ENCODE data around the gene COPZ2.
"Not testable (repeated sequence)": the region's sequence is repeated elsewhere in the genome, so short reads cannot be mapped to it uniquely, and the experiment has no call there.

The COPZ2 gene, protein sequence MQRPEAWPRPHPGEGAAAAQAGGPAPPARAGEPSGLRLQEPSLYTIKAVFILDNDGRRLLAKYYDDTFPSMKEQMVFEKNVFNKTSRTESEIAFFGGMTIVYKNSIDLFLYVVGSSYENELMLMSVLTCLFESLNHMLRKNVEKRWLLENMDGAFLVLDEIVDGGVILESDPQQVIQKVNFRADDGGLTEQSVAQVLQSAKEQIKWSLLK

DNA sequence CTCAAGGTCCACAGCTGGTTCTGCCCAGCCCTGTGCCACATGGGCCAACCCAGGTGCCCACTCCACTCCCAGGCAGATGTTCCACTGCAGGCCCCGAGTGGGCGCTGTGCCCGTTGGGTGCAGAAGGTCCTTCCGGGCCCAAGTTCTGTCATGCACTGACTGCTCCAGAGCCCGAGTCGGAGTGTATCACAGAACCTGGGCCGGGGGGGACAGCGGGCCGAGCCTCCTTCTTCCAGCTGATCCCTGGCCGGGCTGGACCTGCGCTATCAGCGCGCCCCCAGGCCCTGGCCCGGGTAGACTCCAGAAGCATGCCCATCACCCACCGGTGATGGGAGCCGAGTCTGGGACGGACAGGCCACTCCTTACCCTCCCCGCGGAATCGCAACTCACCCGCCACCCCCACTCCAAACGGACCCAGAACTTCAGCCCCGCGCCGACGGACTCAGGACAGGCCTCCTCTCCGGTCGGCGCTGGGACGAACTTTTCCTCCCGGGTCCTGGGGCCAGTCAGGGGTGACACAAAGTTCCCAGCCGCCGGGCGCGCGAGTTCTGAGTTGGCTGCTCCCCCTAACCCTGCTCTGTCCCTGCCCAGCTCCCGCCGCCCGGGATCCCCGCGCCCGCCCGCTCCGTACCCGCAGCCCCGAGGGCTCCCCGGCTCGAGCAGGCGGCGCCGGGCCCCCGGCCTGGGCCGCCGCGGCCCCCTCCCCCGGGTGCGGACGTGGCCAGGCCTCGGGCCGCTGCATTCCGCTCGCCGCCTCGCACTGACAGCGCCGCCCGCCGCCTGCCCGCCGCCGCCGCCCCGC, at the start of gene COPZ2:
Gene COPZ2 (minus strand): TSS at position 762 of the 802 bp plus-strand sequence. CDS start 20 bp downstream, at position 742.
- DNase-seq (ENCODE audit: low spot score) = peak; percentile 74

DNA sequence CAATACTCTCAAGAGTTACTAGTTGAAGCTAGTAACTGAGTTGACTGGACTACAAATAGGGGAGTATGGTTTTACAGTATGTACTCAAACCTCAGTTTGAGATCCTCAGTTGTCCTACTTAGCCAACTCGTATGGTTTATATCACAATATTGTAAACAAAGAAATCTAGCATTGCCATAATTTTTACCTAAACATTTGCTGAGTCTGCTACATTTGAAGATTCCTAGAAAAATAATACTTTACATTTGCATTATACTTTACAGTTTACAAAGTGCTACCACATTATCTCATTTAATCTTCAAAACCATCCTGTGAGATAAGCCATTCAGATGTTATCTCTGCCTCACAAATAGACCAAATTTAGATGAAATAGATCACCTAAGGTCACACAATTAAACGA, 47.3 kb upstream of the COPZ2 start:
- no peak for DNase-seq (ENCODE audit: low spot score)

DNA sequence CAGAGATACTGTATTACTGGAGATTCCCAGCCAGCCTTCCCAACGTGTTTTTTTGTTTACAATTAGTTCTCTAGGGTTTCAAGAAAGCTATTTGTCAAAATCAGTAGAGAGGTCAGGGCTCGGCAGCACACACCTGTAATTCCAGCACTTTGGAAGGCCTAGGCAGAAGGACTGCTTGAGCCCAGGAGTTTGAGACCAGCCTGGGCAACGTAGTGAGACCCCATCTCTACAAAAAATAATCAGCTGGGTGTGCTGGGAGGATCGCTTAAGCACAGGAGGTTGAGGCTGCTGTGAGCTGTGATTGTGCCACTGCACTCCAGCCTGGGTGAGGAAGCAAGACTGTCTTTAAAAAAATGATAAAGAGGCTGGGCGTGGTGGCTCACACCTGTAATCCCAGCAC, 44.3 kb upstream of the COPZ2 start:
- DNase-seq (ENCODE audit: low spot score) = no peak

DNA sequence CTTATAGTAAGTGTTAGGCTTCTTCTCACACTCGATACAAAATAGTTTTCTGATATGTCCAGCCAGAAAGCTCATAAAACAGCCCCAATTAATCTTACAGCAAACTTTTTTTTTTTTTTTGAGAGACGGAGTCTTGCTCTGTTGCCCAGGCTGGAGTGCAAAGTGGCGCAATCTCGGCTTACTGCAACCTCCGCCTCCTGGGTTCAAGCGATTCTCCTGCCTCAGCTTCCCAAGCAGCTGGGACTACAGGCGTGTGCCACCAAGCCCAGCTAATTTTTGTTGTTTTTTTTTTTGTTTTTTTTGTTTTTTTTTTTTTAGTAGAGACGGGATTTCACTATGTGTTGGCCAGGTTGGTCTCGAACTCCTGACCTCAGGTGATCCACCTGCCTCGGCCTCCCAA, 39.6 kb upstream of the COPZ2 start:
- not testable (repeated sequence) for DNase-seq (ENCODE audit: low spot score)

DNA sequence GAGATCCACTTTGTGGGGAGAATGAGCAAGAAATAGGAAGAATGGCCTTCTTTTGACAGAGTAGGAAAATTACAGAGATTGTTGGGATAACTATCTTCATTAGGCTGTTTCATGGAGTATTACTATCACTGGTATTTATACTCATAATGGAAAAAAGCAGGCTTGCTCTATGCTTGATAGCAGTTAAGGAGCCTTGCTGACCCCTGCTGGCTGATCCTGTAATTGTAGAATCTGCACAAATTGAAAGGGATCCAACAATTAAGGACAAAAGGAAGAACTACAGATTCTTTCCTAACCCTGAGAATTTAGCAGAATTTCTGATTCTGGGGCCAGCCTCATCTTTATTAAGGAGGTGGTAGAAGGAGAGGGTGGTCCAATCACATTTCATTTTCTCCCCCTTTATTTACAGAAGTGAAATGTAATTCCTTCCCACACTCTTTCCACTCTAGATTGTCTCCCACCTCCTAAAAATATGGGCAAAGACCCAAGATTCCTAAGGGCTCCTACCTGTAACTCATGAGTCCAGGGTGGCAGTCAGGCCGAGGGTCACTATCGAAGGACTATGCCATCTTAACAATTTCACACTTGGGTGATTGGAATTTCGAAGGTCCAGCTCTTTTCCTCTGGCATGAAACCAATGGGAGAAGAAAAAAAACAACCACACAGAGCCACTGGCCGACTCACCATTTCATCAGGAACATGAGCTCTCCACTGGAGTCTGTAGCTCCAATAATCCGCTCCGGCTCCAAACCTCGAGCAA, 36.9 kb upstream of the COPZ2 start:
- peak; percentile 54 for DNase-seq (ENCODE audit: low spot score)

DNA sequence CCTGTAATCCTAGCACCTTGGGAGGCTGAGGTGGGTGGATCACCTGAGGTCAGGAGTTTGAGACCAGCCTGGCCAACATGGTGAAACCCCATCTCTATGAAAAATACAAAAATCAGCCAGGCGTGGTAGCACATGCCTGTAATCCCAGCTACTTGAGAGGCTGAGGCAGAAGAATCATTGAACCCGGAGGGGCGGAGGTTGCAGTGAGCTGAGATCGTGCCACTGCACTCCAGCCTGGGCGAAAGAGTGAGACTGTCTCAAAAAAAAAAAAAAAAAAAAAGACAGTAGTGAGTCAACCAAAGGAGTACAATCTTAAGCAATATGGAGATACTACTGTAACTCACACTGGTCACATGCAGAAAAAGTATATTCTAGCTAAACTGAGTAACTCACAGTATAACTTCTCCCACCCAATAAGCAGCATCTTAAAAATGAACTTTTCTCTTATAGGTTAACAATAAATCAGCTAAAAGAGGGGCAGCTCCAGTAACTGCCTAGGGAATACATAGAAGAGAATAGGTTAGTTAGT, 36.0 kb upstream of the COPZ2 start:
- not testable (repeated sequence) for DNase-seq (ENCODE audit: low spot score)

DNA sequence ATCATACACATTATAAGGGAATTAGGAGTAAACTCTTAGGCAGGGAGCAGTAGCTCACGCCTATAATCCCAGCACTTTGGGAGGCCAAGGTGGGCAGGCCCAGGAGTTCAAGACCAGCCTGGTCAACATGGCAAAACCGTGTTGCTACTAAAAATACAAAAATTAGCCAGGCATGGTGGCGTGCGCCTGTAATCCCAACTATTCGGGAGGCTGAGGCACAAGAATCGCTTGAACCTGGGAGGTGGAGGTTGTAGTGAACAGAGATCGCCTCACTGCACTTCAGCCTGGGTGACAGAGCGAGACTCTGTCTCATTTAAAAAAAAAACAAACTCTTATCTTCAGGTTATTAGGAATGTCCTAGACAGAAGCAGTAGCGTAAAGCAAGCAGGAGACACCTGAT, 35.2 kb upstream of the COPZ2 start:
- not testable (repeated sequence) for DNase-seq (ENCODE audit: low spot score)

DNA sequence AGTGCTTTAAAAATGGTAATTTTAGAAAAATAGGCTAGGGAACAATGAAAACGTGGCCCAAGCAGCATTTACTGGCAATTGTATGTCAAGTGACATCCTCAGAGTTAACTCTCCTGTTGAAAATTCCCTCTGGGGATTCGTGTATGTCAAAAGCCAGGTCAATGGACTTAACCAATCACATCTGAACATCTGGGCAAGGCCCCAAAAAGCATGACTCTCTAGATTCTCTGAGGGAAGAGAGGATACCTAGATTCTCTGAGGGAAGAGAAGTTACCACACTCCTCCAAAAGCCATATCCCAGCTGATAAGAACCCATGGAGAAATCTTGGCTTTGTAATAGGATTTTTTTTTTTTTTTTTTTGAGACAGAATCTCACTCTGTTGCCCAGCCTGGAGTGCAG, 34.1 kb upstream of the COPZ2 start:
- DNase-seq (ENCODE audit: low spot score) = no peak

DNA sequence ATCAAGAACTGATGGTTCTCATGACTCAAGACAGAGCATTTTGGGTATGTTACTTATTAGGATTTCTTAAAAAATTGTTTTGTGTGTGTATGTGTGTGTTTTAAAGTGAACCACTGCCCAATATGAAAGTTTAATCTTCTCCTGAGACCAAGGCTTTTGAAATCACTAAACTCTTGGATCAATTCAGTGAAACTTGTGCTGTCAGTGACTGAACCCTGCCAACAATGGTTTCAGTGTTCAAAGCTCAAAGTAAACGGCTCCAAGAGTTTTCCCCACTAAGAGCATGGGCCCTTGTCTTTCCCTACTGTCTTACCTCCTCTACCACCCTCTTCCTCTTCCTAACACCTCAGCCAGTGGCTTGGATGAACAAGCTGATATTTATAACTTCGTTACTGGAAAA, 32.6 kb upstream of the COPZ2 start:
- no peak for DNase-seq (ENCODE audit: low spot score)

DNA sequence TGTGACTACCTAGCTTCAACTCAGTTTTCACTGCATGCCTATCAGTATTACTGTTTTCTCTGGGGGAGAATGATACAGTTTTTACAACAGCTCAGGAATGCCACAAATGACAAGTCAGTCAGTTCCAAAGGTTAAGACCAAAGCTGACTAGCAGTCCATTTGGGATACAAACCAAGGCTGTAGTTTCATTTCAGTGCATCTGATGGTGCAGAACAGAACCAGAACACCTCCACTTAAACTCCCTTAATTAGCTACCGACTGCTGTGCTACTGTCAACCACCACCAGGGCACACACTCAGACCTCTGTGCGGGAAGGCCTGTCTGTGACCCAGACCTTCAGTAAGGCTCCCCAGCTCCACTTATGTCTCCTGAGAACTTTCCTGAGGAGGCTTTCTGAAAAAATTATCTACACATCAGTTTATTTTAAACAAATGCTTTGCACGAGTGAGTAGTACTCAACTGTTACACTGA, 30.9 kb upstream of the COPZ2 start:
- peak; percentile 63 for DNase-seq (ENCODE audit: low spot score)

DNA sequence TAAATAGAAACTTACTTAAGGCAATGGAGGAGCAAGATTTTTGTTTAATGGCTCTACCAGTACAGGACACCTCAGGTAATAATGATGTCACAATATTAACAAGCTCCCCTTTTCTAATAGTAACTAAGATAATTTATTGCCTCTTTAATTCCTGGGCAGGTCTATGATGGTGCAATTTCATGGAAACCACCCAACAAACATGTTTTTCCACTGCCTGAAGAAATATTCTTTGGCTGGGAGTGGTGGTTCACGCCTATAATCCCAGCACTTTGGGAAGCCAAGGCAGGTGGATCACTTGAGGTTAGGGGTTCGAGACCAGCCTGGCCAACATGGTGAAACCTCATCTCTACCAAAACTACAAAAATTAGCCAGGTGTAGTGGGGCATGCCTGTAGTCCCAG, 30.2 kb upstream of the COPZ2 start:
- DNase-seq (ENCODE audit: low spot score) = not testable (repeated sequence)

DNA sequence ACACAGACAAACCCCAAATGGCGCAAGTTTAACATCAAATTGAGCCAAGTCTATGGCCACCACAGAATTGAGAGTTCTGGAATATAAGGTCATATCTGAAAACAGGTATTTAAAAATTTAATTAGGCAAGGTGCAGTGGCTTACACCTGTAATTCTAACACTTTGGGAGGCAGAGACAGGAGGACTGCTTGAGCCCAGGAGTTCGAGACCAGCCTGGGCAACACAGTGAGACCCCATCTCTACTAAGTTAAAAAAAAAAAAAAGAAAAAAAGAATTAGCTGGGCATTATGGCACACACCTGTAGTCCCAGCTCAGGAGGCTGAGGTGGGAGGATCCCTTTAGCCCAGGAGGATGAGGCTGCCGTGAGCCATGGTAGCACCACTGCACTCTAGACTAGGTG, 29.6 kb upstream of the COPZ2 start:
- no peak for DNase-seq (ENCODE audit: low spot score)

DNA sequence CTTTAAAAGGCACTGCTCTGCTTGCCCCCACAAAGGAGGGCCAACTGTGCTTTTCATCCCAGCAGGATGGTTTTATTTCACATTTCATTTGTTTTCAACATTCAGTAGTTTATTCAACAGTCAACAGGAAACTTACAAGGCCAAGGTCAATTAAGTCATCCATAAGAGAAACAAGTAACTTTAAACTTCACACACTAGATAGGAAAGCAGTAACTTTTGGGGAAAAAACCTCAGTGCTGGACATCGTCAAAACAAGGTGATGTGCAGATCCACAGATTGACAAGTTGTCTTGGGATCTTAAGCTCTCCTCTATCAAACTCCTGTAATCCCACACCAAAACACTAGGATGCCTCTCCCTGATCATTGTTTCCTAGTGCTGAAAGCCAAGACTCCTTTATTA, 29.1 kb upstream of the COPZ2 start:
- no peak for DNase-seq (ENCODE audit: low spot score)

DNA sequence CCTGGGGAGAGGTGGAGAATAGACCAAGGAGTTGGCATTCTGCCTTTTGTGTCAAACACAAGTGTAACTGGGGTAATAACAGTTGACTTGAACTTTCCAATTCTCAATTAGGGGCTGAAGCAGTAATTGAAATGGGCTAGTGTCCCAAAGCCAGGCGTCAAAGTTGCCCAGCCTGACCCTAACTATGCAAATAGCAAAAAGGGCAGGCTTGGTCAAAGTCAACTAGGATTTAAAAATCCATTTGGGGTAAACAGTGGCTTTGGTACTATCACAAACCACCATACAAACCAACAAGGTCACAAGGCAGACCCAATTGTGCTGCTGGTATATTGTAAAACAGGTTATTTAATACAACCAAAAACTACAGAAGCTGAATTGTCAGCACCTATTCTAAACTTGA, 28.6 kb upstream of the COPZ2 start:
- no peak for DNase-seq (ENCODE audit: low spot score)

DNA sequence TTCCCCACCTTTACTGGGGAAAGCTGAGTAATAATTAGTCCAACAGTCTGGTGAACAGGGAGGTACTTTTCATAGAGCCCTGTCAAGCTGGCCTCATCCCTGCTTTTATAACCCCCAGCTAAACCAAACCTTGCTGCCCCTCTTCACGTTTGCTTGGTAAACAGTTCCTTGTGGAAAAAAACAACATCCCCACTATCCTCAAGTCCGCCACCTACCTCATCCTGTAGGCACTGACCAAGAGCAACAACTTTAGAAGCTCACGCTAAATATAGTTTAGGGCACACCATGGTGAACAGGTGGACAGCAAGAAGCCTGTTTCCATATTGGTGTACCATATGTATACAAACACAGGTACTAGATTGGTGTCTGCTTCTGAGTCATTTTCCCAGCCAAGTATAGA, 27.0 kb upstream of the COPZ2 start:
- no peak for DNase-seq (ENCODE audit: low spot score)

DNA sequence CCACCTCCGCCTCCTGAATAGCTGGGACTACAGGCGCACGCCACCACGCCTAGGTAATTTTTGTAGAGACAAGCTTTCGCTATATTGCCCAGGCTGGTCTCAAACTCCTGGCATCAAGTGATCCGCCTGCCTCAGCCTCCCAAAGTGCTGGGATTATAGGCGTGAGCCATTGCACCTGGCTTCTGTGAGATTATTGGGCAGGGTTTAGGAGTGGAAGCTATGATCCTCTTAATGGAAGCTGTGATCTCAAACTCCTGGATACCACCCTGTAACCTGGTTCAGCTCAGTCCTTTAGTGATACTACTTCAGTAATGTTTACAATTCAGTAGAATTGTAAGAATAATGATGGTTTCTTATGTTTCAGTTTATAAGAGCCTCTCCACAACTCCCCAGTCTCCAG, 24.7 kb upstream of the COPZ2 start:
- no peak for DNase-seq (ENCODE audit: low spot score)

DNA sequence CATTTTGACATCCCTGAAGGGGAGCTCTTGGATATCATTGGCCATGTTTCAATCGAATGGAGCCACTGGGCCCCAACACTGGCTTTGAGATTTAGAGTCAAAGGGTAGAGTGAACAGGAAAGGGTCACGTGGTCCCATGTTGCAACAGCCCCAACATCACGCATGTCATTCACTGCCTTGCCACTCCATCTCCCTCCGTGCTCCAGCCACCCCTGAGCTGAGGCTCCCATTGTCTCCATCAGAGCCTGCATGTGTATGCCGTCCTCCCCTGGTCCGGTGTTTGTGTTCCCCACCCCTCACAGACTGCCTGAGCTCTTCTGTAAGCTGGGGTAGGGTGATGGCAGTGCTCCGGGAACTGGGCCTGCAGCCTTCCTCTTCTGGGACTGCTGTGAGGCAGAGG, 22.7 kb upstream of the COPZ2 start:
- no peak for DNase-seq (ENCODE audit: low spot score)

DNA sequence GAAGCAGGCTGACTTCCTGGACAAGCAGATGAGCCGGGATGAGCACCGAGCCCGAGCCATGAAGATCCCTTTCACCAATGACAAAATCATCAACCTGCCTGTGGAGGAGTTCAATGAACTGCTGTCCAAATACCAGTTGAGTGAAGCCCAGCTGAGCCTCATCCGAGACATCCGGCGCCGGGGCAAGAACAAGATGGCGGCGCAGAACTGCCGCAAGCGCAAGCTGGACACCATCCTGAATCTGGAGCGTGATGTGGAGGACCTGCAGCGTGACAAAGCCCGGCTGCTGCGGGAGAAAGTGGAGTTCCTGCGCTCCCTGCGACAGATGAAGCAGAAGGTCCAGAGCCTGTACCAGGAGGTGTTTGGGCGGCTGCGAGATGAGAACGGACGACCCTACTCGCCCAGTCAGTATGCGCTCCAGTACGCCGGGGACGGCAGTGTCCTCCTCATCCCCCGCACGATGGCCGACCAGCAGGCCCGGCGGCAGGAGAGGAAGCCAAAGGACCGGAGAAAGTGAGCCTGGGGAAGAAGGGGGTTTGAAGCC, 21.6 kb upstream of the COPZ2 start:
- DNase-seq (ENCODE audit: low spot score) = no peak

DNA sequence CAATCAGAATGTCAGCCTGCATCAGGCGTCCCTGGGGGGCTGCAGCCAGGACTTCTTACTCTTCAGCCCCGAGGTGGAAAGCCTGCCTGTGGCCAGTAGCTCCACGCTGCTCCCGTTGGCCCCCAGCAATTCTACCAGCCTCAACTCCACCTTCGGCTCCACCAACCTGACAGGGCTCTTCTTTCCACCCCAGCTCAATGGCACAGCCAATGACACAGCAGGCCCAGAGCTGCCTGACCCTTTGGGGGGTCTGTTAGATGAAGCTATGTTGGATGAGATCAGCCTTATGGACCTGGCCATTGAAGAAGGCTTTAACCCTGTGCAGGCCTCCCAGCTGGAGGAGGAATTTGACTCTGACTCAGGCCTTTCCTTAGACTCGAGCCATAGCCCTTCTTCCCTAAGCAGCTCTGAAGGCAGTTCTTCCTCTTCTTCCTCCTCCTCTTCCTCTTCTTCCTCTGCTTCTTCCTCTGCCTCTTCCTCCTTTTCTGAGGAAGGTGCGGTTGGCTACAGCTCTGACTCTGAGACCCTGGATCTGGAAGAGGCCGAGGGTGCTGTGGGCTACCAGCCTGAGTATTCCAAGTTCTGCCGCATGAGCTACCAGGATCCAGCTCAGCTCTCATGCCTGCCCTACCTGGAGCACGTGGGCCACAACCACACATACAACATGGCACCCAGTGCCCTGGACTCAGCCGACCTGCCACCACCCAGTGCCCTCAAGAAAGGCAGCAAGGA, 21.0 kb upstream of the COPZ2 start:
- DNase-seq (ENCODE audit: low spot score) = no peak

DNA sequence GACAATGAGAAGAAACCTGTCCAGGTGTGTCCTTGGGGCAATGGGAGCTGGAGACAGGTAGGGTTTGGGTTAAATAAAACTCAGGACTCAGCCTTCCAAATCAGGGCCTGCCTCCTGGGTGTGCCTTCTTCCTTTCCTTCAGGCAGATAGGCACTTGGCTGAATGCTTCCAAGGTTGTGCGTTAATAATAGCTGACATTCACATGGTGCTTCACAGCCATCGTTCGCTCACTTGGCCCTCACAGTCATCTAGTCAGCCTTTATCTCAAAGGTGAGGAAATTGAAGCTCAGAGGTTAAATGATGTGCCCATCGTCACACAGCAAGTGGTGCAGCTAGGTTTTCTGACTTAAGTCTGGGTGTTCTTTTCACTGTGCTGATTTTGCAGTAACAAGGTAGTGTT, 20.0 kb upstream of the COPZ2 start:
- no peak for DNase-seq (ENCODE audit: low spot score)

DNA sequence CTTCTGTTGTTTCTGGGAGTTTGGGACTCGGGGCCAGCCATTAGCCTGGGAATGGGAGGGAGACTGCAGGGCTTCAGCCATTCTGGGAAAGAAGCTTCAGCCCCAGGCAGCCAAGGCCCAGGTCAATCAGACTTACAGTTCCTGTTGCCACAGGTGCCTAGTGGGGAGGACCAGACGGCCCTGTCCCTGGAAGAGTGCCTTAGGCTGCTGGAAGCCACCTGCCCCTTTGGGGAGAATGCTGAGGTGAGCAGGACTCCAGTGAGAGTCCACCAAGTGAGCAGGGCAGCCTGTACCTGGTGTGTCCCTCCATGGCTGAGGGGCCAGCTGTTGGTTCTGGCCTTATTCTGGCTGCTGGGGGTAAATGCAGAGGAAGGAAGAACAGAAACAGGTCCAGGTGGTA, 19.3 kb upstream of the COPZ2 start:
- no peak for DNase-seq (ENCODE audit: low spot score)

DNA sequence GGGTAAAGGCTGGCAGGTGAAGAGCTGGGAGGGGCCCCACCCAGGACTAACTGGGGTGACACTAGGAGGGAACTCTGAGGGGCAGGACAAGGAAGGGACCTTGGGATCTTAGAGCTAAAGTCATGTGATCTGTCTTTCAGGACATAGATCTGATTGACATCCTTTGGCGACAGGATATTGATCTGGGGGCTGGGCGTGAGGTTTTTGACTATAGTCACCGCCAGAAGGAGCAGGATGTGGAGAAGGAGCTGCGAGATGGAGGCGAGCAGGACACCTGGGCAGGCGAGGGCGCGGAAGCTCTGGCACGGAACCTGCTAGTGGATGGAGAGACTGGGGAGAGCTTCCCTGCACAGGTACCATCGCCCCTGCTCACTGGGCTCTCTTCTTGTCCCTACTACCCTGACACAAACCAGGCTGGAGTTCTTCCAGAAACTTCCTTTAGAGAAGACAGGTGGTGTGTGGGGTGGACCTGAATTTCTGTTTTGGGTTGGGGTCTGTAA, 18.7 kb upstream of the COPZ2 start:
- DNase-seq (ENCODE audit: low spot score) = no peak

Measured in hepatic stellate cell (primary cell).